GM12801 (cell line): ENCODE measurements around the gene NEU4.

ENCODE experiments used
- TF ChIP-seq, protein P1 (sequence below): IDR thresholded peaks from one replicate; pipeline ENCODE4 v1.5.1; 2011; ENCODE audit warnings: control low read depth; ENCODE audit not compliant: insufficient read length; ENCODE audit errors: extremely low read depth

Gene NEU4

DNA sequence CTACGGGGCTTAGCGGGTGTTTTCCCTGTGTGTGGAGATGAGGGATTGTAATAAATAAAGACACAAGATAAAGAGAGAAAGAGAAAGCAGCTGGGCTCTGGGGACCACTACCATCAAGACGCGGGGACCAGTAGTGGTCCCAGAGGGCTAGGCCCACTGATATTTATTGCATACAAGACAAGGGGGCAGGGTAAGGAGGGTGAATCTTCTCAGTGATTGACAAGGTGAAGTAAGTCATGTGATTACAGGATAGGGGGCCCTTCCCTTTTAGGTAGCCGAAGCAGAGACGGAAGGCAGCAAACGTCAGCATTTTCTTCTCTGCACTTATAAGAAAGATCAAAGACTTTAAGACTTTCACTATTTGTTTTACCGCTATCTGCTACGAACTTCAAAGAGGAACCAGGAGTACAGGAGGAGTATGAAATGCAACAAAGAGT, 36.9 kb upstream of the NEU4 start:
- TF ChIP-seq, protein P1, sequence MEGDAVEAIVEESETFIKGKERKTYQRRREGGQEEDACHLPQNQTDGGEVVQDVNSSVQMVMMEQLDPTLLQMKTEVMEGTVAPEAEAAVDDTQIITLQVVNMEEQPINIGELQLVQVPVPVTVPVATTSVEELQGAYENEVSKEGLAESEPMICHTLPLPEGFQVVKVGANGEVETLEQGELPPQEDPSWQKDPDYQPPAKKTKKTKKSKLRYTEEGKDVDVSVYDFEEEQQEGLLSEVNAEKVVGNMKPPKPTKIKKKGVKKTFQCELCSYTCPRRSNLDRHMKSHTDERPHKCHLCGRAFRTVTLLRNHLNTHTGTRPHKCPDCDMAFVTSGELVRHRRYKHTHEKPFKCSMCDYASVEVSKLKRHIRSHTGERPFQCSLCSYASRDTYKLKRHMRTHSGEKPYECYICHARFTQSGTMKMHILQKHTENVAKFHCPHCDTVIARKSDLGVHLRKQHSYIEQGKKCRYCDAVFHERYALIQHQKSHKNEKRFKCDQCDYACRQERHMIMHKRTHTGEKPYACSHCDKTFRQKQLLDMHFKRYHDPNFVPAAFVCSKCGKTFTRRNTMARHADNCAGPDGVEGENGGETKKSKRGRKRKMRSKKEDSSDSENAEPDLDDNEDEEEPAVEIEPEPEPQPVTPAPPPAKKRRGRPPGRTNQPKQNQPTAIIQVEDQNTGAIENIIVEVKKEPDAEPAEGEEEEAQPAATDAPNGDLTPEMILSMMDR: no peak

DNA sequence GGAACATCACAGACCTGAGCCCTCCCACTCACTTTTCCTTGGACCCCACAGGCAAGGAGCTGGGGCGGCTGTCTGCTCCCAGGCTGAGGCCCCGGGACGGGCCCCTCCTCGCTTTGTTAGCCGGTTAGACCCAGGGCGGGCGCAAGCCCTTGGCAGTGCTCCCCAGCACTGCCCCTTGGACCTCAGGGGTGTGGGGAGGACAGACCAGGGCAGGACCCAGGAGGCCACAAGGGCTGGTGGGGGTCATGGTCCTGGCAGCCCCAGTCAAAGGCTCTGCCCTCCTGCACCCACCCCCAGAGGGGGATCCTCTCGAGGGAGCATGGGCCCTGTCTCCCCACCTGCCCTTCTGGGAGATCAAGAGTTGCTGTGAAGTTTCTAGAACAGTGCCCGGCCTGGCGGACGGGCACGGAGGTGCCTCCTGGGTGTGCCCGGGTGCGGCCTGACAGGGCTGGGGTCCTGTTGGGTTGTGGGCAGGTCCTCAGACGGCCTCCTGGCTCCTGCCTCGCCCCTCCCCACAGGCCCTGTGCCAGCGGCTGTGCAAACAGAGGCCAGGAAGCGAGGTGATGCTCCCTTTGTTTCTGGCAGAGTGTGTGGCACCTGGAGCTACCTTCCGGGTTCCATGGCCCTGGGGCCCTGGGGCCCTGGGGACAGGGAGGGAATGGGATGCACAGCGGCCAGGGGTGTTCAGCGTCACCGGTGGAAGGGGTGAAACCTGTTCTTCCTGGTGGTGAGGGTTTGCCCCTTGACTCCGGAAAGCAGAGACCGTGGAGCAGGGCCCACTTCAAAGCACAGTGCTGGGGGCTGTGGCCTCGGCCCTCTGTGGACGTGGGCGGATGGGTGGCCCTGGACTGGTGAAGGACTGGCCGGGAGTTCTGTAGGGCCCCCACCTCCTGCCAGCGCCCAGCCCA, 35.2 kb upstream of the NEU4 start:
- TF ChIP-seq, protein P1: no peak

DNA sequence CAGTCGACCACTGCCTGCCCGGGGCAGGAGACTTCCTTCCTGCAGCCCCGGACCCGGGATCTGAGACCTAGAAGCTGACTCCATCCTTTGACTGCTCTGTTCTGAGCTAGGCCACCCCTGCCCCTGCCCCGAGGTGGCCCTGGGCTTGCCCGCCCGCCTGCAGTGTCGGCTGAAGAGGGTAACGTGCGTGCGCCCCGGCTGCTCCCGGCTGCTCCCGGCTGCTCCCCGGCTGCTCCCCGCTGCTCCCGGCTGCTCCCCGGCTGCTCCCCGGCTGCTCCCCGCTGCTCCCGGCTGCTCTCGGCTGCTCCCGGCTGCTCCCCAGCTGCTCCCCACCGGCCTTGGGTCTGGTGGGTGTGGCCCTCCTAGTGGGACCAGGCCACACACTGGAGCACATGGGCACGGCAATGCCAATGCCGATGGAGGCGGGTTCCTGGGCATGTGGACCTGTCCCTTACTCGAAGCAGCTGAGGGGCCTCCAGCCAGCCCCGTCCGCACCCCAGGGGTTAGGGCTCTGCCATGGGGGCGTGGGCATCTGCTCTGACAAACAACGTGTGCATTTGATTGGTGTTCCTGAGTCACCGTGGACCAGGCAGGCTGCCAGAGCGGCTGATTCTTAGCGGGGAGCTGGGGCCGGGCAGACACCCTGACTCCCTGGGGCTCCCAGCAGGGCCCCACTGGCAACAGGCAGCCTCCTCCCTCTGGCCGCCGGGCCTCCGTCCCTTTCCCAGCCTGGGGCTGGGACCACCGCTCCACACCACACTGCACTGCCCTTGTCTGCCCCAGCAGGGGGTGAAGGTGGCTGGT, 34.4 kb upstream of the NEU4 start:
- TF ChIP-seq, protein P1: no peak

DNA sequence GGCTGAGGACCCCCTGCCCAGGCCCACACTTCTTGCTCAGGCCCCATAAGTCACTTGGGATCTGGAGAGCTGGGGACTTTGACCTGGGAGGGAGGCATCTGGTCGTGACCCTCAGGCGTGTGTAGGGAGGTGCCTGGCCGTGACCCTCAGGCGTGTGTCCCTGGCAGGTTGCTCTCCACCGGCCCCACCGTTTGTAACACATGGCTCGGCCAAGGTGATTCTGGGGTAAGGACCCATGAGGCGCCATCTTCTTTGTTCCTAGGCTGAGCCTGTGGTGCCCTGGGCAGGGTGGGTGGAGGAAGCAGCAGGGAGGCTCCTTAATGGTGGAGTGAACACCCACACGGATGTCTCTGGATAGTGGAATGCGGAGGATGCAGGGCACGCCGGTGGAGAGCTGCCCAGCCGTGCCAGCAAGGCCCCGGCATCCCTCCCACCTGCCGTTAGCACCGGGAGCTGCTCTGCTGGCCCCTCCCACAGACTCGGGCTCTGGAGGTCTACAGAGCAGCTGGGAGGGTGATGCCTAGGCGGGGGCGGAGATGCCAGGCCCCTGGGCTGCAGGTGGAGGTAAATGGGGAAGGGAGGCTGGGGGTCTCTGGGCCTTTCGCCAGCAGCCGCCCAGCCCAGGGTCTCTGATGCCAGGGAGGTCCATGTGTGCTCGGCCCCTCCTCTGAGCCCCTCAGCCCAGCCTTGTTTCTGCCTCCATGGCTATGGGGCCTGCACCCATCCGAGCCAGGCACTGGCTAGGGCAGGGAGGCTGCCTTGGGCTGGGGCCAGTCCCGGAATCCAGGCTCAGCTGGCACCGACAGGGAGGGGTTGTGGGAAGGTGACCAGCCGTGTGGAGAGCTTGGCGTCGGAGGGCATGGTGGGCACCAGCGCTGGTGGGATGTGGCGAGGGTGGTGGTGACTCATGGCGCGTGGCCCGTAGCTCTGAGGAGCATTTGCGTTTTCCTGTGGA, 33.5 kb upstream of the NEU4 start:
- TF ChIP-seq, protein P1: no peak

DNA sequence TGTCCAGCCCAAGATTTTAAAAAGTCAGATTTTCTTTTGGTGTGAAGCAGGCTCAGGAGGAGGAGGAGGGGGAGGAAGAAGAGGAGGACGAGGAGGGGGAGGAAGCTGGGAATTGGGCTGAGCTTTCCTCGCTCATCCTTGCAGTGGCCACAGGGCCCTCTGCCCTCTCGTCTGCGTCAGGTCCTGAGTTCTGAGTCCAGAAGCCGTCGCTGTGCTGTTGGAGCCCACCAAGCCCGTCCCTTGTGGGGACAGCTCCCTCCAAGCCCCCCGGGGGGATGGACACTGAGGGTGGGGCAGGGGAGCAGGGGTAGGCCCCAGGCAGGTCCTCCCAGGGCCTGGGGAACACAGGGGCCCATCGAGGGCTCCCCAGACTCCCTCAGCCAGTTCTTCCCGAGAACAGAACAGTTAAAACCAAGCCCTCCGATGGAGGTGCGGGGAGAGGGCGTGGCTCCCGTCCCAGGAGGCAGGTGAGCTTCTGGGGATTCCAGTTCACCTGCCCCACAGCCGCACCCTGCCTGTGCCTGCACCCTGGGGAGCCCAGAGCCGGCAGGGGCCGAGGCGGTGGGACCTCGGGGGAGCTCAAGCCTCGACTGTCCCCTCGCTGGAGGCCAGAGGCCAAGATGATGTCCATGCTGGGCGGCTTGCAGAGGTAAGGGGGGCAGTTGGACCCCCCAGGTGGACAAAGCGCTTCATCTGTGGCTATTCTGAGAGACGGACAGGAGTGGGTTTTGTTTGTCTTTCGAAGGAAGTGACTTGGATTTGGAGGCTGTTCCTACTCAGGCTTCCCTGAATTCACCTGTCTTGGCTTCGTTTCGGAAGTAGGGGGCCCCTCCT, 32.4 kb upstream of the NEU4 start, which contains the start of gene GAL3ST2:
GAL3ST2 (plus strand) TSS at position 487 of the 834 bp plus-strand sequence; CDS start at position 621, 134 bp downstream.
- TF ChIP-seq, protein P1: no peak

DNA sequence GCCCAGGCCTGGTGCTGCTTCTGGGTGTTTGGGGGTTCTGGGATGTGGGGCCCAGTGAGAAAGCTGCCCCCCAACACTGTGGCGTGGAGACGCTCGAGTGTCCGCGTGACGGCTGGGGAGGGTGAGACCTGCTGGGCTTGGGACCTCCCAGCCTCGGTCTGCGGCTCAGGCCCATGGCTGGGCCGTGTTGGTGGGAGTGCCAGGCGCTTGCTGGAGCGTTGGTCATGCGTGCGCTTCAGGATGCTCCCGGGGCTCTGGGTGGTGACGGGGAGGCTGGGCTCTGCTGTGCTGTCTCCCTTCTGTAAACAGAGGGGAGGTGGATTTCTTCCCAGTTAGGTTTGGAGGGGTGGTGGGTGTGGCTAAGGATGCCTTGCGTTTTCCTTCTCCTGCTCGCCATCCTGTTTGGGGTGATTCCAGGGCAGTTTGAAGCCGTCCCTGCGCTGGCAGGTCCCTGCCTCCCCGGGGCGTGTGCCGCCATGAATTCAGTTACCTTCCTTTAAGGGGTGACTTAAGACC, 31.8 kb upstream of the NEU4 start:
- TF ChIP-seq, protein P1: no peak
